ENCODE measurements around the gene PPP1R14C.
"Not testable (repeated sequence)": the region's sequence is repeated elsewhere in the genome, so short reads cannot be mapped to it uniquely, and the experiment has no call there.

Gene PPP1R14C

GRCh38 chr6:150134280-150134920, 8.4 kb upstream of the PPP1R14C start:
- DNase-seq (ENCODE audit: low read depth): no peak
- no peak overlapping the region for H3K4me3 ChIP-seq (ENCODE audit: low read depth, low read length)

DNA sequence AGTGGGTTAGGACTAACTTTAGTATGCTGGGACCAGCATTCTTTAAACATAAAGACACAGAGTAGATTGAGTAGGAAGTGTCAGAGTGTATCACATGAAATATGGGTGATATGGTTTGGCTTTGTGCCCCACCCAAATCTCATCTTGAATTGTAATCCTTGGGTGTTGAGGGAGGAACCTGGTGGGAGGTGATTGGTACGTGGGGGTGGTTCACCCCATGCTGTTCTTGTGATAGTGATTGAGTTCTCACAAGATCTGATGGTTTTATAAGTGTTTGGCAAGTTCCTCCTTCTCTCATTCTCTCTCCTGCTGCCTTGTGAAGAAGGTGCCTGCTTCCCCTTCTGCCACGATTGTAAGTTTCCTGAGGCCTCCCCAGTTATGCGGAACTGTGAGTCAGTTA, 5.1 kb upstream of the PPP1R14C start:
- DNase-seq (ENCODE audit: low read depth); H3K4me3 ChIP-seq (ENCODE audit: low read depth, low read length): not testable (repeated sequence)

- no peak for DNase-seq (ENCODE audit: low read depth)
- H3K4me3 ChIP-seq (ENCODE audit: low read depth, low read length): no peak overlapping the region
Measured at GRCh38 chr6:150138638-150139037, 4.2 kb upstream of the PPP1R14C start.

GRCh38 chr6:150139533-150139932, 3.3 kb upstream of the PPP1R14C start:
- H3K4me3 ChIP-seq (ENCODE audit: low read depth, low read length): no peak overlapping the region
- DNase-seq (ENCODE audit: low read depth): no peak

DNA sequence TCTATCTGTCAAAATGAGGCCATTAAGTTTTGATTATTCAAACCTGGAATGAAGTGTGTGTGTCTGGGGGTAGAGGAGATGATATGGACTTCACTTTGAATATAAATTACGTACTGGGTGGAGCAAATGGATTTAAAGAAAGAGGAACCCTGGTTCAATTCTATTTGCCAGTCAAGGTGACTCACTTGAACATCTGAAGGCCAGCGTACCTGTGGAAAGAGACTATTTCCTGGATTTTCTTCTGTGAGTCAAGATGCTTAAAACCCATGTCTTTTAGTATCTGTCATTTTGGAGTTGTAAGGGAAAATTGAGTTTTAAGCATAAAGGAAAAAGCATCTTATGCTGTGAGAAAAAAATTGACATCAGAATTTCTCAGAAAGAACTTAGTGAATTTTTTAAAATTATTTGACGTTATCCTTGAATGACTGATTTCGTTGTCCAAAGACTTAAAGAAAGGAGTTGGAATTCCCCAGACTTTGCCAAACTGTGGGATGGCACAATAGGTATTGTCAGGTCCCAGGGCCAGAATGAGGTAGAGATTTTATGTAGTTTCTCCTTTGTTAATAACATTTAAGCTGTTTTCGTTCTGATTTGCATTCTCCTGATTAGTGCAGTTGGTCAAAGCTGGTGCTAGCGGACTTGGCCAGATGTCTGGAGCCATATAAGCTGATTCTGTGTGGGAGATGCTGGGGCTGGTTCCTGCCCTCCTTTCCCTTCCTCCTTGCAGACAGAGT, 2.4 kb upstream of the PPP1R14C start:
- no peak overlapping the region for H3K4me3 ChIP-seq (ENCODE audit: low read depth, low read length)
- no peak for DNase-seq (ENCODE audit: low read depth)

GRCh38 chr6:150142097-150142669, 661 bp upstream of the PPP1R14C start:
- DNase-seq (ENCODE audit: low read depth): peak; percentile 5
- H3K4me3 ChIP-seq (ENCODE audit: low read depth, low read length): peak overlapping the region; percentile 30

DNA sequence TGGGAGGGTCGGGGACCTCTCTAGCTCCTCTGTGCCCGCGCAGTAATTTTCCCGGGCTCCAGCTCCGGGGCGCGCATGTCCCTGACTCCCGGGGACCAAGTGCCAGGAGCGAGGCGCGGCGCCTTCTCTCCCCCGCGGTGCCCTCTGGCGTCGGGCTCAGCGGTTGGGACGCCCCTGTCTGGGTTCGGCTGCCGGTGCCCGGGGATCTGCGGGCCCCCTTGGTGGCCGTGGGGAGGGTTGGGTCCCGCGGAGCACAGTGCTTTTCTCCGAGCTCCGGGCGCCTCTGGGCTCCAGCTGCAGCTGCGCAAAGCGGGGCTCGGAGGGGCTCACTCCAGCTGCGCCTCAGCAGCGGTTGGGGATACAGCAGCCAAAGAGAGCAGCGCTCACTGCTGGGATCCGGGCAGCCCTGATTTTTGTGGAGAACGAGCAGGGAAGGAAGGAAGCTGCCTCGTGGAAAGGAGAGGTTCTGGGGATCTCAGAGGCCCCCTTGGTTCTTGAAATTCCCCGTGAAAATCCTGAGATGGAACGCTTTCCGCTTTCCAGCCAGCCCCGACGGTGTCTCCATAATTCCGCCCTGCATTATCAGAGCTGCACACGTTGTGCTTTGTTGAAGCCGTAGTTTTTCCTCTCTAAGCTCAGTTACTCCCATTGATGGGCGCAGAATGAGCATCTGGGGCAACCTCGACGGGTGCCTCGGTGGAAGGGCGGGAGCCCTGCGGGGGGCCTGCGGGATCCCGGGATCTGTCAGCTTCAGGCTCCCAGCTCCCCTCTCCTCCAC, 861 bp downstream of the PPP1R14C start:
- DNase-seq (ENCODE audit: low read depth): no peak
- H3K4me3 ChIP-seq (ENCODE audit: low read depth, low read length): peak overlapping the region; percentile 10

GRCh38 chr6:150144294-150144868, 1.5 kb downstream of the PPP1R14C start:
- H3K4me3 ChIP-seq (ENCODE audit: low read depth, low read length): no peak overlapping the region
- no peak for DNase-seq (ENCODE audit: low read depth)

- no peak overlapping the region for H3K4me3 ChIP-seq (ENCODE audit: low read depth, low read length)
- no peak for DNase-seq (ENCODE audit: low read depth)
Measured at GRCh38 chr6:150145427-150145826, 2.6 kb downstream of the PPP1R14C start.

DNA sequence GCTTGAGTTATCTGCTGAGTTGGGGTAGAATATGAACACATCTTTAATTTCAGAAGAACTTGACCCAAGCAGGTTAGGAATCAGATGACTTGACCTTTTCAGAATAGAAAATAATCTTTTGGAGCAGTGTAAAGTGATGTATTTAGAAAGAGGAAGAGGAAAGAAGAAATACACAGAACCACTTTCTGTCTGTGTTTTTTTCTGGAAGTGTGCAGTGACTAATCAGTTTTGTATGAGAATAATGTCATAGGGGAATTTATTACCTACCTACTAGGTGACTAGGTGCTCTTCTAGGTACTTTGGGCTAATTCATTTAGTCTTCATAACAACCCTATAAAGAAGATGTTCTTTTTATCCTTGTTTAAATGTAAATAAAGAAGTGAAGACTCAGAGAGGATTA, 3.0 kb downstream of the PPP1R14C start:
- DNase-seq (ENCODE audit: low read depth): no peak
- no peak overlapping the region for H3K4me3 ChIP-seq (ENCODE audit: low read depth, low read length)

DNA sequence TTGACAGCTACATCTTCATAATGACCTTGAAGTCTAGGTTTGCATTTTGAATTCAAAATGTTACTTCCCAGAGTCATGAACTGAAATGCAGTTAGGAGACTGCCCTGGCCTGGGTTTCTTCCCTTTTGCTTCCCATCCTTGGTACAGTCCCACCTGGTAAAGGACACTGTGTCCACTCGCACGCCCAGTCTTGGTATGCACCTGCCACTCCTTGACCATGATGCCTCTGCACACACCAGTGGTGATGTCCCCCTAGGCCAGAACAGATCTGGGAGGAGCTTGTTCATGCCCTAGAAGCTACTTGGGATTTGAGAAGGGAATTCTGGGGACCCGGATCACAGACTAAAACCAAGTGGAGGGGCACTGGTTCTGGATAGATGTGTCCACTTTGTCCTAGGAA, 3.6 kb downstream of the PPP1R14C start:
- H3K4me3 ChIP-seq (ENCODE audit: low read depth, low read length): no peak overlapping the region

DNA sequence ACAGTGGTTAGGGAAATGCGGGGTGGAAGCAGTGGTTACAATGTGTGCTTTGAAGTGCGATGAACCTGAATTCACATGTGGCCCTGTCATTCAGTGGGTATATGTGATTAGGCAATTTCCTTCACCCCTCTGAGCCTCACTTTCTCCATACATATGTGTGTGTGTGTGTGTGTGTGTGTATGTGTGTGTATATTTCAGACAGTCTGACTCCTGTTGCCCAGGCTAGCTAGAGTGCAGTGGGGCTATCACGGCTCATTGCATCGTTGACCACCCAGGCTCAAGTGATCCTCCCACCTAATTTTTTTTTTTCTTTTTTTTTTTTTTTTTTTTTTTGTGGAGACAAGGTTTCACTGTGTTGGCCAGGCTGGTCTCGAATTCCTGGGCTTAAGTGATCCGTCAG, 6.3 kb downstream of the PPP1R14C start:
- no peak overlapping the region for H3K4me3 ChIP-seq (ENCODE audit: low read depth, low read length)
- no peak for DNase-seq (ENCODE audit: low read depth)

More for the DNA sequence above, 3.6 kb downstream of the PPP1R14C start:
- no peak for DNase-seq (ENCODE audit: low read depth)

DNA sequence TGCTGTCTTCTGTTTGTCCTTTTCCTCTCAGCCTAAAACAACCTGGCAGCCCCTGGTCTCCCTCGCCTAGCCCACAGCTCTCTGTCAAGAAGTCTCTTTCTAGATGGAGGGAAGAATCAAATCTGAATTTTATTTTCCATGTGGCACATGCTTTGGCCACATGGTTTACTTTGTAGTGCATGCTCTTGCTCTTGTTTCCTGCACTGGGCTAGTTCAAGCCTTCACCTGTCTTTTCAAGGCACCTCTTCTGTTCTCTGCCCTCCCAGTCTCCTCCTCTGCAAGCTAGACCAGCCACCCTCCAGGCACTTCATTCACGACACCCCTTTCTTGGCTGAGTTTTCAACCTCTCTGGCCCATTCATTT, 7.6 kb downstream of the PPP1R14C start:
- DNase-seq (ENCODE audit: low read depth): no peak
- no peak overlapping the region for H3K4me3 ChIP-seq (ENCODE audit: low read depth, low read length)

DNA sequence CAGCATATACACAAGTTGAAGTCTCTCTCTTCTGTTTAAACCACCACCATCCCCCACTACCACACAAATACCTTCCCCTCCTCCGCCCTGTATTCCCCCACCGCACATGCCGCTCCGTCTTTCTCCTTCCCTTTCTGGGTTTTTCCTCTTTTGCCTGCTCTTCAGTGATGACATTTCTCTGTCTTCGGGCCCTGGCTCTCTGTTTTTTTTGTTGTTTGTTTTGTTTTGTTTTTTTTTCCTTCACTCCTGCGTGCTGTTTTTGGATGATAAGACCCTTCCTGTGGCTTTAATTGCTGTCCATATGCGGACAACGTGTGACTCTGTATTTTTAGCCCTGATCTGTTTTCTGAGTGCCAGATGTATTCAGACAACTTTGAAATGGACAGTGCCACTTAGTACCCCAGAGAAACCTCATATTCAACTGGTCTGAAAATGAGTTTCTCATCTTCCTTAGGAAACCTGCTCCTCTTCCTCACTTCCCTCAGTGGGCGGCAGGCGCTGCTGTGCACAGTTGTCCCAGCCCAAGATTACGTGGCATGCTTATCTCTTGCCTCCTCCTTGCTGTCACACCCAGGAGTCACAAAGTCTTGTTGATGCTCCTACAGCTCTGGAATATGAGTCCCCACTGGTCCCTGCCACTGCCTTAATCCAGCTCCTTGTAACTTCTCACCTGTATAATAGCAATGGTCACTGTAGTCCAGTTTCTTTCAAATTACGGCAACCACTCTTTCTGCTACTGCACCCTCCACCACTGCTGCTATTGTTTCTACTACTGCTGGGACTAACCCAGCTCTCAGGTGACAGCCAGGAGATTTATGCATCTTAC, 8.2 kb downstream of the PPP1R14C start:
- no peak overlapping the region for H3K4me3 ChIP-seq (ENCODE audit: low read depth, low read length)
- DNase-seq (ENCODE audit: low read depth): no peak

GRCh38 chr6:150152891-150153876, 10.3 kb downstream of the PPP1R14C start:
- no peak overlapping the region for H3K4me3 ChIP-seq (ENCODE audit: low read depth, low read length)

DNA sequence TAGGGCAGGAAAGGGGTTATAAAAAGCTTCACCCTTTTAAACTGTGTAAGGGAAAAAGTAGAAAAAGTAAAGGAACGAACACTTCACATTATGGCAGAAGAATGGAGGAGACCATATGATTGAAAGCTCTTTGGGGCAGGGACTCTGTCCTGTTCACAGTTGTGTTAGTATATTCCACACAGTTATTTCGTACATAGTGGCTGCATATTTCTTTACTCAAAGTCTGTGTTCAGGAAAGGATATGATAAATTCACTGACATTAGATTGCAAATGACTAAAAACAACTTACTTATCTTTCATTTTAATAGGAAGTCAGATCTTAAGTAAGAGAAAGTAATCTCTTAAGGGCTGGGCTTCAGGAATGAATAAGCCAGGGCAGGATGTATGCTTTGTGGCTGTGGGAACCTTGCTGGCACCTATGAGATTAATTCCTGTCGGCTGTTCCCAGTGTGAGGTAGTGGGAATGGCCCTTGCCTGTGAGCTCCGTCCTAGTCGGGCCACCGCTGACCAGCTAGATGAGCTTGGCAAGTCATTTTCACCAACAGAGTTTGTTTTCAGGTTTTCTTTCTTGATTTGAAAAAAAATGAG, 11.2 kb downstream of the PPP1R14C start:
- no peak overlapping the region for H3K4me3 ChIP-seq (ENCODE audit: low read depth, low read length)
- DNase-seq (ENCODE audit: low read depth): no peak

More at GRCh38 chr6:150152891-150153876, 10.3 kb downstream of the PPP1R14C start:
- no peak for DNase-seq (ENCODE audit: low read depth)

DNA sequence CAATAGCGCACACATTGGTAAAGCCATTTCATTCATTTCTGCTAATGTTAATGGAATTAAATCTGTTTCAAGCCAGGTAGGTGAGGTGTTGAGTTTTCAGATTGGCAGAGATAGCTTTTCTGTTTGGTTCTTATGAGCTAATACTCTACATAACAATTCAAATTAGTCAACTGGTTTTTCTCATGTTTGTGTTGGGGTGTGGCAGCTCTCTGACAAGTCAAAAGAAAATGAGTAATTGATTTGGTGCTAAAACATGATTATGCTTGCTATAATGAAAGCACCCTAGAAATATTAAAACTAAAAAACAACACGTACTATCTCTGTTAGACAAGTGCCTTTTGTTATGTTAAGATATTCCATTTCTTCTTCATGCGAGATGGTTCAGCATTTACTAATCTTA, 13.6 kb downstream of the PPP1R14C start:
- no peak for DNase-seq (ENCODE audit: low read depth)
- H3K4me3 ChIP-seq (ENCODE audit: low read depth, low read length): no peak overlapping the region

DNA sequence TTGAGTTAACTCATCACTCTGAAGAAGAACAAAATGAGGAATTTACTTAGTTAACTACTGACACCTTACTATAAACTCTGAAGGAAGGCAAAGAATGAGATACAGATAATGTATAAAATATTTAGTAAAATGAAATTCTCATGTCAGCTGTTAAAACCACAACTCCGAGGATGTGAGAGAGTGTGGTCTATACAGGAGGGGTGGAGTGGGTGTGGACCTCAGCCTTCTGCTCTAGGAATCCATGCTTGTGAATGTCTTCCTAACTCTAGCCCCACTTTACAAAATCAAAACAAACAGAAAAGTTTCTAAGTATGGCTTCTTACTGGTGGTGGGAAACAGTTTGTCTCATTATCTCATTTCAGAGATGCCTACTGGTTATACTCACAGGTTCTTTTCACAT, 14.2 kb downstream of the PPP1R14C start:
- H3K4me3 ChIP-seq (ENCODE audit: low read depth, low read length): no peak overlapping the region
- no peak for DNase-seq (ENCODE audit: low read depth)
